Endodermal cell (in vitro differentiated cells): Measurements from ENCODE around the gene CORO2A. TPM values are rescaled to one million over a fixed set of nuclear protein-coding genes. Genes with fewer than 3 reads are reported as not detected.
A peak's percentile ranks its signal among the peaks of the same experiment; 100 is the strongest.

Experiments used
- DNase-seq: peaks from one replicate; pipeline ENCODE4 v3.0.0-alpha.2; 2017
- H3K27ac ChIP-seq: 2 replicates; pipeline ENCODE4 v1.5.1; 2013; ENCODE audit warnings: mild to moderate bottlenecking, low read depth, low read length, moderate library complexity
- H3K27me3 ChIP-seq: 2 replicates; pipeline ENCODE4 v1.6.1; 2013; ENCODE audit warnings: mild to moderate bottlenecking, low read length, moderate library complexity; ENCODE audit not compliant: insufficient read depth, control insufficient read depth, poor library complexity, severe bottlenecking
- H3K36me3 ChIP-seq: 2 replicates; pipeline ENCODE4 v1.7.0; 2013; ENCODE audit warnings: mild to moderate bottlenecking, low read length, moderate library complexity; ENCODE audit not compliant: control insufficient read depth, insufficient read depth
- H3K4me1 ChIP-seq: one replicate; pipeline ENCODE4 v1.7.0; 2013; ENCODE audit warnings: low read length; ENCODE audit not compliant: control insufficient read depth, insufficient read depth
- H3K4me3 ChIP-seq: 2 replicates; pipeline ENCODE4 v1.5.1; 2013; ENCODE audit warnings: mild to moderate bottlenecking, low read length, moderate library complexity
- H3K9ac ChIP-seq: 2 replicates; pipeline ENCODE4 v1.6.1; 2013; ENCODE audit warnings: mild to moderate bottlenecking, low read length, moderate library complexity; ENCODE audit not compliant: poor library complexity, severe bottlenecking; ENCODE audit errors: extremely low read depth
- H3K9me3 ChIP-seq: 2 replicates; pipeline ENCODE4 v1.6.1; 2013; ENCODE audit warnings: mild to moderate bottlenecking, low read length, moderate library complexity; ENCODE audit not compliant: control insufficient read depth
- H3K27ac Mint-ChIP-seq: 2 replicates; pipeline ENCODE4 v1.8.0; 2020; ENCODE audit warnings: mixed read lengths
- H3K27me3 Mint-ChIP-seq: 2 replicates; pipeline ENCODE4 v1.8.0; 2021; ENCODE audit warnings: mild to moderate bottlenecking, mixed read lengths; ENCODE audit not compliant: insufficient read depth
- H3K36me3 Mint-ChIP-seq: 2 replicates; pipeline ENCODE4 v1.8.0; 2020; ENCODE audit warnings: low read depth, mixed read lengths
- H3K4me1 Mint-ChIP-seq: 2 replicates; pipeline ENCODE4 v1.8.0; 2020; ENCODE audit warnings: mixed read lengths
- H3K4me3 Mint-ChIP-seq: 2 replicates; pipeline ENCODE4 v1.8.0; 2020; ENCODE audit warnings: mild to moderate bottlenecking, moderate library complexity, mixed read lengths
- H3K9me3 Mint-ChIP-seq: 2 replicates; pipeline ENCODE4 v1.8.0; 2020; ENCODE audit warnings: mild to moderate bottlenecking, mixed read lengths
- CTCF ChIP-seq: fragments of 200-600 bp; sonication (generic); conservative IDR thresholded peaks from 2 replicates; pipeline ENCODE4 v1.5.0; 2021; ENCODE audit warnings: antibody characterized with exemption, mild to moderate bottlenecking
- WGBS, 2 experiments: methylation state at CpG; one replicate each; pipeline versions ENCODE4 v1.1.5 to v1.1.7; 2013; ENCODE audit warnings: missing lambda C conversion rate in 2 of 2, mixed read lengths in 1 of 2; ENCODE audit not compliant: insufficient coverage in 1 of 2, insufficient read length in 1 of 2; 5-methylcytosine and 5-hydroxymethylcytosine counted together
- total RNA-seq, 2 donors: library from RNA; stranded (reverse); fragmentation: NEBNext Ultra II Directional in 1 of 2; extraction: Animal tissue kit (Norgen Biotek cat#: 25700) in 1 of 2; gene quantifications; 2 replicates in 1 of 2; 3 replicates in 1 of 2; pipeline ENCODE4 v1.2.1, GENCODE V29; 2021

Gene CORO2A
- total RNA-seq, 2 donors from 2014 or later = 21.0 to 22.8 TPM

GRCh38 chr9:98209530-98209929 is 17.1 kb upstream of the CORO2A start:
- H3K9me3 ChIP-seq = peaks cover 9% of the 10 kb centered on the region
- Mint-ChIP-seq H3K36me3 (peaks cover 49% of the 10 kb centered on the region), H3K4me1 (peaks cover 3% of the 10 kb centered on the region), H3K27me3 (no peaks in the 10 kb centered on the region), H3K9me3 (peaks cover 13% of the 10 kb centered on the region), H3K27ac (no peak overlapping the region), H3K4me3 (no peak overlapping the region)
- no peak for TF ChIP-seq CTCF
- WGBS, 2 experiments = 80 to 87% methylated on average over 1 to 3 of the region's 3 CpGs
- H3K9ac ChIP-seq = no peak overlapping the region
- no peak for DNase-seq
- H3K27me3 ChIP-seq = no peaks in the 10 kb centered on the region
- H3K36me3 ChIP-seq = peaks cover 30% of the 10 kb centered on the region
- no peak overlapping the region for H3K4me3 ChIP-seq
- H3K4me1 ChIP-seq = no peaks in the 10 kb centered on the region
- no peak overlapping the region for H3K27ac ChIP-seq

GRCh38 chr9:98208635-98209034 is 16.2 kb upstream of the CORO2A start:
- H3K27me3 Mint-ChIP-seq = no peaks in the 10 kb centered on the region
- no peak overlapping the region for H3K4me3 ChIP-seq
- peaks cover 13% of the 10 kb centered on the region for H3K9me3 Mint-ChIP-seq
- no peak overlapping the region for H3K4me3 Mint-ChIP-seq
- DNase-seq = no peak
- H3K36me3 ChIP-seq = peaks cover 27% of the 10 kb centered on the region
- H3K9me3 ChIP-seq = peaks cover 9% of the 10 kb centered on the region
- 93 to 100% methylated on average over 12 to 20 of the region's 20 CpGs for WGBS, 2 experiments
- H3K27ac ChIP-seq = no peak overlapping the region
- H3K4me1 ChIP-seq = no peaks in the 10 kb centered on the region
- peaks cover 50% of the 10 kb centered on the region for H3K36me3 Mint-ChIP-seq
- no peak overlapping the region for H3K27ac Mint-ChIP-seq
- no peak overlapping the region for H3K9ac ChIP-seq
- peaks cover 3% of the 10 kb centered on the region for H3K4me1 Mint-ChIP-seq
- H3K27me3 ChIP-seq = no peaks in the 10 kb centered on the region
- no peak for TF ChIP-seq CTCF

DNA sequence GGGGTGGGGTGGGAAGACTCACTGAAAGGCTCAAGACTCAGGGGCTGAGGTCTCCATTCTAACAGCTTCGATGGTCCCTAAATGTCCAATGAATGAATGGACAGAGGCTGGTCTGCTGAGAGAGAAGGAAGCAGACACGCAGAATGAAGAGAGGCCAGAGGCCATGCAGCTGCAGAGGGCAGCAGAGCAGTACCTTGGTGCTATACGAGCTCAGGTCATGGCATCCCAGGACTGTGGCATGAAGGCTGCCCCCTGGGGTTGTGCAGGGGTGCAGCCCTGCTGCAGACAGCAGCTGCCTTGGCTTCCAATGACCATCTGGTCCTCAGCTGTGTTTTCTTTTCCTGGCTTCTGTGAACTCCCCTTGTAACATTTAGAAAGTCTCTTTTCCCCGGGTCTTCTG is 15.2 kb upstream of the CORO2A start:
- peaks cover 9% of the 10 kb centered on the region for H3K9me3 ChIP-seq
- TF ChIP-seq CTCF = peak; percentile 23
- Mint-ChIP-seq H3K27ac (no peak overlapping the region), H3K9me3 (peaks cover 13% of the 10 kb centered on the region), H3K4me1 (peaks cover 3% of the 10 kb centered on the region), H3K4me3 (no peak overlapping the region), H3K27me3 (no peaks in the 10 kb centered on the region), H3K36me3 (peaks cover 44% of the 10 kb centered on the region)
- no peak for DNase-seq
- H3K36me3 ChIP-seq = peaks cover 17% of the 10 kb centered on the region
- no peak overlapping the region for H3K4me3 ChIP-seq
- H3K9ac ChIP-seq = no peak overlapping the region
- H3K27me3 ChIP-seq = no peaks in the 10 kb centered on the region
- no peak overlapping the region for H3K27ac ChIP-seq
- no peaks in the 10 kb centered on the region for H3K4me1 ChIP-seq
- WGBS, 2 experiments = 90 to 92% methylated on average over 4 of the region's 4 CpGs
